HG03097 (cell line): Measurements from ENCODE around the gene ZFYVE27.

Experiments used
- ATAC-seq: cut with Tn5 transposase; IDR thresholded peaks from one replicate; pipeline ENCODE4 v1.9.1; 2021; ENCODE audit not compliant: unreplicated experiment, low FRiP score

The ZFYVE27 gene

GRCh38 chr10:97785731-97786130 lies 48.8 kb downstream of the ZFYVE27 start:
- no peak for ATAC-seq

GRCh38 chr10:97788552-97789442 lies 51.9 kb downstream of the ZFYVE27 start:
- ATAC-seq: no peak

- no peak for ATAC-seq
Observed at GRCh38 chr10:97789770-97790397, 53.0 kb downstream of the ZFYVE27 start.

- no peak for ATAC-seq
Observed at GRCh38 chr10:97791824-97792721, 55.1 kb downstream of the ZFYVE27 start.

DNA sequence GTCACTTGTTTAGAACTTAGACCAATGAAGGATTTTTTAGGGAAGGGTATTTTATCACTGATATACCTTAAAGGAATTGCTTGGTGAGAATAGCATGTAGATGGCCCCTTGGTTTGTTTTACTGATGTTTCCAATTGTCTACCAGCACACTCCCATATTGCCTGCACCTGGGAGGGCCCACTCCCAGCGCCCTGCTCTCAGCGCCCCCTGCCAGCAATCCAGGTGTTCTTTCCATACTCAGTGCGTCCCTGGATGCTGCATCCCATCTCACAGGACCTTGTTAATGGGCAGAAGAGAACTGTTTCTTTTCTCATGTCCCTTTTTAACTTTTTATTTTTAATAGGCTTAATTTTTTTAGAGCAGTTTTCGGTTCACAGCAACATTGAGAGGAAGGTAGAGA lies 59.0 kb downstream of the ZFYVE27 start:
- ATAC-seq: no peak

- ATAC-seq: no peak
Observed at GRCh38 chr10:97796651-97797050, 59.7 kb downstream of the ZFYVE27 start.

DNA sequence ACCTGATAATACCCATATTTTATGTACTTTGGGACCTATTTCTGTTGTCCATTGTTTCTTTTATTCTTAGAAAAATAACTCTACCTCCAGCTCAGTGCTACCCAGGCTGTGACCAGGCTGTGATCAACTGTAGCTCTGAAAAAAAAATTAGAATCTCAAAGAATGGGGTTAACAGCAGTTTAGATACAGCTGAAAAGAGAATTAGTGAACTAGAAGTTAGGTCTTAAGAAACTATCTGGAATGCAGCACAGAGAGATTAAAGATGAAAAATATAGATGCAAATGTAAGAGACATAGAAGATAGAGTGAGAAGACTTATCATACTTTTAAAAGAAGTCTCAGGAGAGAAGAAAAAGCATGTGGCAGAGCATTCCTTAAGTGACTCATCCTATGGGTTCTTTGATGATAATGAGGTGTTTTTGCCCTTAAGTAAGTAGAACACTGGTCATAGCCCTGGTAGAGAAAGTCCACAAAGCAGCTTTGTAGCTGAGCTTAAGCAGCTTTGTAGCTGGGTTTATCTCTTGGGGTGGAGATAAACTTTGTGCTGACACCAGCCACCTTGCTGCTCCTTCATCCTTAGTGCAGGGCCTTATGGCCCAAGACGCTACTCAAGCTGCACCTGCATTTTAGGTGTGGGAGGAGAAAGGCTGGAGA lies 62.2 kb downstream of the ZFYVE27 start:
- no peak for ATAC-seq

GRCh38 chr10:97800474-97800873 lies 63.5 kb downstream of the ZFYVE27 start:
- ATAC-seq: no peak

DNA sequence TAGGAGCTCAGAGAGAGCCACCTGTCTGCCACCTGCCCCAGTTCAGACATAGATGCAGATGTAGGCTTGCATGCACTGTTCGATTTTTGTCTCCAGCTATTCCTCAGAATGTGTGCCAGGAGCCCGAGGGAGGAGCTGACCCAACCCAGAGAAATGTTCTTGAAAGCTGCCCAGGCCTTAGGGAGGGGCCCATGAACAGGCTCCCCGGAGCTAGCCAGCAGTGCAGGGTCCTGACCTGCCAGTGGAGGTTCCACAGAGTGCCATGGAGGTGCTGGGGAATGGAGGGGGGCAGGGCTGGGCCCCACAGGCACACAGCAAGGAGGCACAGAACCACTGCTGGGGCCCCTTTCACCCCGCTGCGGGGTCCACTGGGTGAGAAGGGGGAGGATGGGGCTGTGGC lies 64.5 kb downstream of the ZFYVE27 start:
- no peak for ATAC-seq

DNA sequence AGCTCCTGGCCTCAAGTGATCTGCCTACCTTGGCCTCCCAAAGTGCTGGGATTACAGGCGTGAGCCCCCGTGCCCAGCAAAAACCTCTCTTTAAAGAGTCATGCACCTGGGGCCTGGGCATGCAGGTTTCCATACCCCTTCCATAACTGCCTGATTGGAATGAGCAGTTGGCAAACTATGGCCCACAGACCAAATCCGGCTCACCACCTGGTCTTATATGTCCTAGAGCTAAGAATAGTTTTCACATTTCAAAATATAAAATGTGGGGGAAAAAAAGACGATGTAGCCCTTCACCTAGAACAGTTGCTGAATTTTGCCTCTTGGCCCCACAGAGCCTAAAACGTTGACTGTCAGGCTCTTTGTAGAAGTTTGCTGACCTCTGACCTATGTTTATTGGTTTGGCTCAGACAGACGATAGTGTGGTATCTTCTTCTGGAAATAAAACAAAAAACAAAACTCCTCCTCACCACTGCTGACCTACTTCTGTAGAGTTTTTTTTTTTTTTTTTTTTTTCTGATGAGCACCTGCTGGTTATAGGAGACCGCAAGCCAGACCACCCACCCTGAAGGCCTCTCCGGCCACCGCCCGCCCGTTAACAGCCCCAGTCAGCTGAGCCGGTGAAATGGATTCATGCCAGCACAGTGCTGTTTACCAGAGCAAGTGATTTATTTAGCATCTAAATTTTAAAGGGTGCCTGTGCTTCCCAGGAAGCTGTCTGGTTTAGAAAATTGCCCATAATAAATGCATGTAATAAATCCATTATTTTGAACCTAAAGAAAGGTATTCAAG lies 68.4 kb downstream of the ZFYVE27 start:
- no peak for ATAC-seq

DNA sequence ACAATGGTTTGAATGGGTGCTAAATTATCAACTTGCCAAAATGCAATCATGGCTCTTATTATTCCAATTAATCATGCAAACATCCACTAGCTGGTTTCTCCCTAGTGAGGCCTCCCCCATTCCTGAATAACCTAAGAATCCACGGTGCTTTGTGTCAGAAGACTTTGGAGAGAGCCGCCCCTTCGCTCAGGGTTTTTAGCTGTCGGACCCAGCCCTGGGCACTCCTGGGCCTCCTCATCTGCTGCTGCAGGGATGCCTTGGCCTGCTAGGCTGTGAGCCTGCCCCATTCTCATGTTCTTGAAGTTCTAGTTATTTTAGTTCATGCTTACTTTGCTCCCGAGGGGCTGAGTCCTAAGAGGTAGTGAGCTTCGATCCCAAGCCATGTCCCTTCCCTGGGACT lies 69.0 kb downstream of the ZFYVE27 start:
- no peak for ATAC-seq

DNA sequence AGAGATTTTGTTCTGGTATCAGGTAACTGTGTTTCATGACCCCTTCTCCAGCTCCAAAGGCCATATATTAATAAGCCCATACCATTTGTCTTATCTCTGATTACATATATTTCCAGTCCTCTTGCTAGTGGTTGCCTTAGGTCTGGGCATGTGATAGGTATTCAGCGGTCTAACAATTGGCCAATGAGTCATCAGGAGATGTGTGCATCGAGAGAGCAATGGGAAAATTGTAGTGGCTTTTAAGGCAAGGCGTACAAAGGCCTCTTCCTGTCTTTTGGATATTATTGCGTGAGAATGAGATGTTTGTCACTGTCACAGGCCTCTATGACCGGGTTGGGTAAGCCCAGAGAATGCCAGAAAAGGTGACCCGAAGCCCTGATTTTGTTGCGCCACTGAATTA lies 73.5 kb downstream of the ZFYVE27 start:
- no peak for ATAC-seq
